ENCODE measurements around the gene TGIF1.
"Not testable (repeated sequence)": the region's sequence is repeated elsewhere in the genome, so short reads cannot be mapped to it uniquely, and the experiment has no call there.

TGIF1 gene

GRCh38 chr18:3409811-3410210 lies 40.2 kb upstream of the TGIF1 start:
- H3K4me3 ChIP-seq (ENCODE audit: low read depth, low read length), result no peak overlapping the region
- no peak for DNase-seq (ENCODE audit: low read depth, low spot score)
- TF ChIP-seq CTCF (IDR thresholded peaks at IDR 0.05; ENCODE audit: low read depth, low read length), result no peak
- in situ Hi-C loops (cut with HindIII; ENCODE audit: low sequenced_read_pairs), result no loop called here

- H3K4me3 ChIP-seq (ENCODE audit: low read depth, low read length), result no peak overlapping the region
- in situ Hi-C loops (cut with HindIII; ENCODE audit: low sequenced_read_pairs), result no loop called here
- no peak for DNase-seq (ENCODE audit: low read depth, low spot score)
- TF ChIP-seq CTCF (IDR thresholded peaks at IDR 0.05; ENCODE audit: low read depth, low read length), result no peak
Observed at GRCh38 chr18:3410273-3410672, 39.7 kb upstream of the TGIF1 start.

- DNase-seq (ENCODE audit: low read depth, low spot score); H3K4me3 ChIP-seq (ENCODE audit: low read depth, low read length); in situ Hi-C loops (cut with HindIII; ENCODE audit: low sequenced_read_pairs): not testable (repeated sequence)
Observed at GRCh38 chr18:3410876-3411275, 39.1 kb upstream of the TGIF1 start.

- no peak for TF ChIP-seq CTCF (IDR thresholded peaks at IDR 0.05; ENCODE audit: low read depth, low read length)
- no peak overlapping the region for H3K4me3 ChIP-seq (ENCODE audit: low read depth, low read length)
- in situ Hi-C loops (cut with HindIII; ENCODE audit: low sequenced_read_pairs), result no loop called here
- no peak for DNase-seq (ENCODE audit: low read depth, low spot score)
Observed at GRCh38 chr18:3411327-3411726, 38.6 kb upstream of the TGIF1 start.

- DNase-seq (ENCODE audit: low read depth, low spot score), result no peak
- no peak for TF ChIP-seq CTCF (IDR thresholded peaks at IDR 0.05; ENCODE audit: low read depth, low read length)
- H3K4me3 ChIP-seq (ENCODE audit: low read depth, low read length), result no peak overlapping the region
- in situ Hi-C loops (cut with HindIII; ENCODE audit: low sequenced_read_pairs), result no loop called here
Observed at GRCh38 chr18:3411854-3412268, 38.1 kb upstream of the TGIF1 start.

GRCh38 chr18:3412528-3412927 lies 37.4 kb upstream of the TGIF1 start:
- H3K4me3 ChIP-seq (ENCODE audit: low read depth, low read length); DNase-seq (ENCODE audit: low read depth, low spot score); in situ Hi-C loops (cut with HindIII; ENCODE audit: low sequenced_read_pairs): not testable (repeated sequence)

GRCh38 chr18:3415110-3415509 lies 34.9 kb upstream of the TGIF1 start:
- in situ Hi-C loops (cut with HindIII; ENCODE audit: low sequenced_read_pairs), result no loop called here
- no peak for TF ChIP-seq CTCF (IDR thresholded peaks at IDR 0.05; ENCODE audit: low read depth, low read length)
- H3K4me3 ChIP-seq (ENCODE audit: low read depth, low read length), result no peak overlapping the region
- no peak for DNase-seq (ENCODE audit: low read depth, low spot score)

- no peak overlapping the region for H3K4me3 ChIP-seq (ENCODE audit: low read depth, low read length)
- in situ Hi-C loops (cut with HindIII; ENCODE audit: low sequenced_read_pairs), result no loop called here
- DNase-seq (ENCODE audit: low read depth, low spot score), result no peak
- TF ChIP-seq CTCF (IDR thresholded peaks at IDR 0.05; ENCODE audit: low read depth, low read length), result no peak
Observed at GRCh38 chr18:3418083-3418482, 31.9 kb upstream of the TGIF1 start.
